ENCODE data around the gene KAT14.

DNA sequence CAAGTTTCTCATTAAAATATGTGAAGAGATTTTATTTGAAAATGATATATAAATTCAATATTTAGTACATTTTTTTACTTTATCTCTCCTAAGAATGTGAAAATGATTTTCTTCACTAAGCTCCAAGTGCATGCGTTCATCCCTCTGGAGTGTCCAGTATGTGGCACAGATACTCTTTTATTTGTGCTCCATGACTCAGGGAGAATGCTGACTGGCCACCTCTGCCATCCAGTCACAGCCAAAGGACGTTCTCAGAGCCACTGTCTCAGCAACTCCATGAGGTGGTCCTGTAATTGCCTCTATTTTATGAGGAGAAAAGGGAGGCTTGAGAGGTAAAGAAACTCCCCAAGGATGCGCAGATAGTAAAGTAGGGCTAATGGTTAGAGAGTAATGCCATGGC, 58.3 kb downstream of the KAT14 start:
- TF ChIP-seq, protein P1, sequence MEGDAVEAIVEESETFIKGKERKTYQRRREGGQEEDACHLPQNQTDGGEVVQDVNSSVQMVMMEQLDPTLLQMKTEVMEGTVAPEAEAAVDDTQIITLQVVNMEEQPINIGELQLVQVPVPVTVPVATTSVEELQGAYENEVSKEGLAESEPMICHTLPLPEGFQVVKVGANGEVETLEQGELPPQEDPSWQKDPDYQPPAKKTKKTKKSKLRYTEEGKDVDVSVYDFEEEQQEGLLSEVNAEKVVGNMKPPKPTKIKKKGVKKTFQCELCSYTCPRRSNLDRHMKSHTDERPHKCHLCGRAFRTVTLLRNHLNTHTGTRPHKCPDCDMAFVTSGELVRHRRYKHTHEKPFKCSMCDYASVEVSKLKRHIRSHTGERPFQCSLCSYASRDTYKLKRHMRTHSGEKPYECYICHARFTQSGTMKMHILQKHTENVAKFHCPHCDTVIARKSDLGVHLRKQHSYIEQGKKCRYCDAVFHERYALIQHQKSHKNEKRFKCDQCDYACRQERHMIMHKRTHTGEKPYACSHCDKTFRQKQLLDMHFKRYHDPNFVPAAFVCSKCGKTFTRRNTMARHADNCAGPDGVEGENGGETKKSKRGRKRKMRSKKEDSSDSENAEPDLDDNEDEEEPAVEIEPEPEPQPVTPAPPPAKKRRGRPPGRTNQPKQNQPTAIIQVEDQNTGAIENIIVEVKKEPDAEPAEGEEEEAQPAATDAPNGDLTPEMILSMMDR (conservative IDR thresholded peaks at IDR 0.05): no peak
- no peak for TF ChIP-seq EZH2 (IDR thresholded peaks at IDR 0.05; ENCODE audit: low read depth)

Data from PC-9 (cell line).